Naive B cell (primary cell): ENCODE data around the gene NDUFAF4. TPM values are rescaled to one million over a fixed set of nuclear protein-coding genes. Genes with fewer than 3 reads are reported as not detected.

Source experiments
- ATAC-seq, 2 donors: fragments of 150-1000 bp; cut with Tn5 transposase; 2 replicates each; pipeline ENCODE4 v1.10.0; 2021; ENCODE audit warnings: low read depth in 2 of 2, mild to moderate bottlenecking in 2 of 2, moderate library complexity in 2 of 2
- DNase-seq: peaks from one replicate; pipeline ENCODE4 v3.0.0; 2022
- H3K27ac Mint-ChIP-seq, 6 donors: one replicate each; pipeline ENCODE4 v1.8.0; 2020 to 2022; ENCODE audit warnings: mild to moderate bottlenecking in 6 of 6, mixed read lengths in 6 of 6, moderate library complexity in 5 of 6, inconsistent platforms in 2 of 6
- H3K27me3 Mint-ChIP-seq, 3 donors: one replicate each; pipeline ENCODE4 v1.8.0; 2021 to 2022; ENCODE audit warnings: mixed read lengths in 3 of 3, mild to moderate bottlenecking in 1 of 3
- H3K36me3 Mint-ChIP-seq, 2 donors: one replicate each; pipeline ENCODE4 v1.8.0; 2020 to 2022; ENCODE audit warnings: mixed read lengths in 2 of 2, inconsistent platforms in 1 of 2, mild to moderate bottlenecking in 1 of 2
- H3K4me1 Mint-ChIP-seq, 3 donors: one replicate each; pipeline ENCODE4 v1.8.0; 2020 to 2022; ENCODE audit warnings: mixed read lengths in 3 of 3, inconsistent platforms in 1 of 3, mild to moderate bottlenecking in 1 of 3, moderate library complexity in 1 of 3
- H3K4me3 Mint-ChIP-seq, 8 donors: one replicate each; pipeline ENCODE4 v1.8.0; 2020 to 2022; ENCODE audit warnings: mild to moderate bottlenecking in 8 of 8, mixed read lengths in 8 of 8, moderate library complexity in 8 of 8, inconsistent platforms in 2 of 8
- H3K9me3 Mint-ChIP-seq, 7 donors: one replicate each; pipeline ENCODE4 v1.8.0; 2020 to 2022; ENCODE audit warnings: mixed read lengths in 7 of 7, mild to moderate bottlenecking in 5 of 7, inconsistent platforms in 2 of 7, moderate library complexity in 1 of 7
- polyA plus RNA-seq, 6 donors: library from polyadenylated mRNA; unstranded; fragments of 300-500 nt; fragmentation: Illumina TruSeq; gene quantifications; one replicate each; pipeline ENCODE4 v1.2.3, GENCODE V29; 2021; ENCODE audit warnings: low read depth in 6 of 6

NDUFAF4 gene
- polyA plus RNA-seq, 6 donors from 2014 or later, result 35.9 to 84.7 (median 71.4) TPM

DNA sequence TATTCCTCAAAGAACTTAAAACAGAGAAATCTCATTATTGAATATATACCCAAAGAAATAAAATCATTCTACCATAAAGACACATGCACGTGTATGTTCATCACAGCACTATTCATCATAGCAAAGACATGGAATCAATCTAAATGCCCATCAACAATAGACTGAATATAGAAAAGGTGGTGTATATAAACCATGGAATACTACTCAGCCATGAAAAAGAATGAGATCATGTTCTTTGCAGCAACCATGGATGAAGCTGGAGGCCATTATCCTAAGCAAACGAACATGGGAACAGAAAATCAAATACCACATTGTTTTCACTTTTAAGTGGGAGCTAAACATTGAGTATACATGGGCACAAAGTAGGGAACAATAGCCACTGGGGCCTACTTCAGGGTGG lies 48.1 kb downstream of the NDUFAF4 start:
- Mint-ChIP-seq H3K36me3 (peaks cover 4% of the 10 kb centered on the region in 2 donors), H3K4me1 (no peaks in the 10 kb centered on the region), H3K27ac (no peak overlapping the region), H3K27me3 (peaks cover 21 to 30% (median 25%) of the 10 kb centered on the region in 3 donors), H3K9me3 (peaks cover 3 to 40% (median 26%) of the 10 kb centered on the region in 7 donors), H3K4me3 (no peak overlapping the region)
- ATAC-seq, result no peak
- no peak for DNase-seq

DNA sequence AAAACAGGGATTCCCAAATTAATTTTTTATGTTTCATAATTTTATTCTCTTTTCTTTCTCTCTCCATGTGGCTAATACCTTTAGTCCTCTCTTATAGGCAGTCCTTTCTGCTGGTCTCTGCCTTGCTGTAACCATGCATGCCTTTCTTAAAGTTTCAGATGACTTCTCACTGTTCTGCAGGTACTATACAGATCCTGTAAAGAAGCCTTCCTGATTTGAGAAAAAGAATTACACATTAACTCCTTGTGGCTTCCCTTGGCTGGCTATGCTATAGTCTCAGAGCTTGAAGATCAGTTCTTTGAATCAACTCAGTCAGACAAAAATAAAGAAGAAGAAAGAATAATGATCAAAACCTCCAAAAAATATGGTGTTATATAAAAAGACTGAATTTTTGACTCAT lies 53.2 kb downstream of the NDUFAF4 start:
- Mint-ChIP-seq H3K27ac (no peak overlapping the region), H3K4me1 (no peaks in the 10 kb centered on the region), H3K36me3 (peaks cover 10 to 12% of the 10 kb centered on the region in 2 donors), H3K9me3 (peaks cover 4 to 35% (median 29%) of the 10 kb centered on the region in 7 donors), H3K27me3 (peaks cover 37 to 49% (median 45%) of the 10 kb centered on the region in 3 donors), H3K4me3 (no peak overlapping the region)
- DNase-seq (no peak), ATAC-seq (no peak)

- H3K4me1 Mint-ChIP-seq, result peaks cover 13 to 19% (median 14%) of the 10 kb centered on the region in 3 donors
- H3K27me3 Mint-ChIP-seq, result peaks cover 54 to 61% (median 56%) of the 10 kb centered on the region in 3 donors
- no peak overlapping the region for H3K27ac Mint-ChIP-seq
- H3K4me3 Mint-ChIP-seq, result no peak overlapping the region
- ATAC-seq, result no peak
- peaks cover 0 to 19% (median 17%) of the 10 kb centered on the region in 7 donors for H3K9me3 Mint-ChIP-seq
- H3K36me3 Mint-ChIP-seq, result peaks cover 10 to 12% of the 10 kb centered on the region in 2 donors
- DNase-seq, result no peak
These were observed 56.3 kb downstream of the NDUFAF4 start for GRCh38 chr6:96841345-96841744.

Other genes starting within 250 kb of the NDUFAF4 start
- not detected for gene GPR63, start 60.4 kb downstream of the NDUFAF4 start, polyA plus RNA-seq
- under 1 TPM in 5 of 6 donors, not detected in 1; 0.63 to 0.94 (median 0.88) TPM for gene KLHL32, start 26.8 kb upstream of the NDUFAF4 start, polyA plus RNA-seq